ENCODE data around the gene AP4S1.
"Not testable (repeated sequence)": the region's sequence is repeated elsewhere in the genome, so short reads cannot be mapped to it uniquely, and the experiment has no call there.

AP4S1 gene

GRCh38 chr14:31001339-31001658, 24.1 kb upstream of the AP4S1 start:
- POLR2A ChIA-PET, result no interaction called here
- DNase-seq (ENCODE audit: low read depth, low spot score), result no peak
- CTCF ChIA-PET, result no interaction called here
- no peak for TF ChIP-seq CTCF (IDR thresholded peaks at IDR 0.05; ENCODE audit: insufficient read depth, low read length, missing control alignments)
- no peak overlapping the region for H3K4me3 ChIP-seq (ENCODE audit: low read depth, low read length)

GRCh38 chr14:31003284-31003683, 22.2 kb upstream of the AP4S1 start:
- DNase-seq (ENCODE audit: low read depth, low spot score), result no peak
- no peak for TF ChIP-seq CTCF (IDR thresholded peaks at IDR 0.05; ENCODE audit: insufficient read depth, low read length, missing control alignments)
- POLR2A ChIA-PET, result no interaction called here
- H3K4me3 ChIP-seq (ENCODE audit: low read depth, low read length), result no peak overlapping the region
- CTCF ChIA-PET, result no interaction called here

GRCh38 chr14:31004007-31004406, 21.4 kb upstream of the AP4S1 start:
- CTCF ChIA-PET; DNase-seq (ENCODE audit: low read depth, low spot score); POLR2A ChIA-PET; H3K4me3 ChIP-seq (ENCODE audit: low read depth, low read length): not testable (repeated sequence)

GRCh38 chr14:31006703-31007102, 18.7 kb upstream of the AP4S1 start:
- CTCF ChIA-PET, result interaction anchor here (1.1 kb wide), 1 partner anchor 27 kb away, joined by 3 read pairs; no protein-coding TSS in a partner anchor
- no peak for DNase-seq (ENCODE audit: low read depth, low spot score)
- TF ChIP-seq CTCF (IDR thresholded peaks at IDR 0.05; ENCODE audit: insufficient read depth, low read length, missing control alignments), result no peak
- POLR2A ChIA-PET, result no interaction called here
- H3K4me3 ChIP-seq (ENCODE audit: low read depth, low read length), result no peak overlapping the region

GRCh38 chr14:31009836-31010574, 15.4 kb upstream of the AP4S1 start:
- TF ChIP-seq CTCF (IDR thresholded peaks at IDR 0.05; ENCODE audit: insufficient read depth, low read length, missing control alignments), result no peak
- POLR2A ChIA-PET, result no interaction called here
- CTCF ChIA-PET, result interaction anchor here (1.5 kb wide), 2 partner anchors 12 to 13 kb away, joined by 3 to 4 read pairs; no protein-coding TSS in a partner anchor
- no peak overlapping the region for H3K4me3 ChIP-seq (ENCODE audit: low read depth, low read length)
- DNase-seq (ENCODE audit: low read depth, low spot score), result no peak

GRCh38 chr14:31010935-31011334, 14.5 kb upstream of the AP4S1 start:
- POLR2A ChIA-PET, result no interaction called here
- TF ChIP-seq CTCF (IDR thresholded peaks at IDR 0.05; ENCODE audit: insufficient read depth, low read length, missing control alignments), result no peak

GRCh38 chr14:31013841-31014240, 11.6 kb upstream of the AP4S1 start:
- ChIA-PET CTCF (no interaction called here), POLR2A (no interaction called here)
- no peak for TF ChIP-seq CTCF (IDR thresholded peaks at IDR 0.05; ENCODE audit: insufficient read depth, low read length, missing control alignments)
- no peak for DNase-seq (ENCODE audit: low read depth, low spot score)
- no peak overlapping the region for H3K4me3 ChIP-seq (ENCODE audit: low read depth, low read length)

More at GRCh38 chr14:31010935-31011334, 14.5 kb upstream of the AP4S1 start:
- DNase-seq (ENCODE audit: low read depth, low spot score), result no peak
- CTCF ChIA-PET, result interaction anchor here (1.2 to 1.5 kb wide), 3 partner anchors 13 to 15 kb away, joined by 3 to 4 read pairs (median 3); no protein-coding TSS in a partner anchor
- no peak overlapping the region for H3K4me3 ChIP-seq (ENCODE audit: low read depth, low read length)
